ENCODE results near the gene CBARP. TPM values are rescaled to one million over a fixed set of nuclear protein-coding genes. Genes with fewer than 3 reads are reported as not detected.

Gene CBARP
- total RNA-seq, 1 donor = 0.27 TPM

- DNase-seq (ENCODE audit: low read depth in 2 of 3, low spot score in 2 of 3) = no peak
Measured at GRCh38 chr19:1182068-1182467, 55.7 kb downstream of the CBARP start.

- no peak for DNase-seq (ENCODE audit: low read depth in 2 of 3, low spot score in 2 of 3)
Measured at GRCh38 chr19:1181606-1182005, 56.2 kb downstream of the CBARP start.

Other genes starting within 250 kb of the CBARP start
- 0.81 TPM for gene GRIN3B, start 237.6 kb downstream of the CBARP start, total RNA-seq
- 148 TPM for gene TMEM259, start 216.9 kb downstream of the CBARP start, total RNA-seq
- not detected for gene RNU6-2, start 216.5 kb downstream of the CBARP start, total RNA-seq
- gene CNN2, start 211.4 kb downstream of the CBARP start, total RNA-seq = 236 TPM
- 42.5 TPM for gene ABCA7, start 197.9 kb downstream of the CBARP start, total RNA-seq
- 217 TPM for gene ARHGAP45, start 170.8 kb downstream of the CBARP start, total RNA-seq
- 107 TPM for gene POLR2E, start 142.6 kb downstream of the CBARP start, total RNA-seq
- 316 TPM for gene GPX4, start 134.0 kb downstream of the CBARP start, total RNA-seq
- gene SBNO2, start 63.7 kb downstream of the CBARP start, total RNA-seq = 60.3 TPM
- 104 TPM for gene STK11, start 32.2 kb downstream of the CBARP start, total RNA-seq
- gene ATP5F1D, start 3.7 kb upstream of the CBARP start, total RNA-seq = 52.2 TPM
- 64.9 TPM for gene MIDN, start 10.6 kb upstream of the CBARP start, total RNA-seq
- 220 TPM for gene CIRBP, start 31.3 kb upstream of the CBARP start, total RNA-seq
- 30.7 TPM for gene FAM174C, start 37.5 kb upstream of the CBARP start, total RNA-seq
- not detected for gene EFNA2, start 47.9 kb upstream of the CBARP start, total RNA-seq
- 121 TPM for gene NDUFS7, start 145.9 kb upstream of the CBARP start, total RNA-seq
- gene GAMT, start 163.5 kb upstream of the CBARP start, total RNA-seq = 32.0 TPM
- 46.9 TPM for gene DAZAP1, start 169.6 kb upstream of the CBARP start, total RNA-seq
- gene RPS15, start 200.4 kb upstream of the CBARP start, total RNA-seq = 2,062 TPM
- gene APC2, start 212.1 kb upstream of the CBARP start, total RNA-seq = 0.27 TPM
- gene C19orf25, start 241.2 kb upstream of the CBARP start, total RNA-seq = 37.7 TPM